ENCODE results near the gene IFITM10.

IFITM10 gene

DNA sequence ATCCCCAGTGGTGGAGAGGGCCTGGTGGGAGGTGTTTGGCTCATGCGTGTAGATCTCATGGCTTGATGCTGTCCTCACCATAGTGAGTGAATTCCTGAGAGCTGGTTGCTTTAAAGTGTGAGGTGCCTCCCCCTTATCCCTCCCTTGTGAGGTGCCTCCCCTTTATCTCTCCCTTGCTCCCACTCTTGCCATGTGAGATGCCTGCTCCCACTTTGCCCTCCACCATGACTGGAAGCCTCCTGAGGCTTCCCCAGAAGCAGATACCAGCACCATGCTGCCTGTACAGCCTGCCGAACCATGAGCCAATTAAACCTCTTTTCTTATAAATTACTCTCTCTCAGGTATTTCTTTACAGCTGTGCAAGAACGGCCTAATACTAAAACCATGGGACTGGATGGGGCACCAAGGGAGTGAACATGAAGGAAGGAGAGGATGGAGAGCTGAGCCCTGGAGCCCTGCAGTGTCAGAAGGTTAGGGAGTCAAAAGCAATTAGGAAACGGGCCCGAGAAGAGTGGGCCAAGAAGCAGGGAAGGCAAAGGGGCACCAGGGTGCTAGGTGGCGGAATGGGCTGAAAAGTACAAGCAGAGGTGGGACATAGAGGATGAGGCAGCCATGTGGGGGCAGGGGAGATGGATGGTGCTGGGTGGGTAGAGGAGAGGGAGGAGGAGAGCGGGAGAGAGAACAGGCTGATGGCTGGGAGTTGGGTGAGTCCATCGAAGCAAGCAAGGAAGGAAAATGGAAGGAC lies 9.4 kb downstream of the IFITM10 start:
- no peak for DNase-seq (ENCODE audit: low read depth, low spot score)

DNA sequence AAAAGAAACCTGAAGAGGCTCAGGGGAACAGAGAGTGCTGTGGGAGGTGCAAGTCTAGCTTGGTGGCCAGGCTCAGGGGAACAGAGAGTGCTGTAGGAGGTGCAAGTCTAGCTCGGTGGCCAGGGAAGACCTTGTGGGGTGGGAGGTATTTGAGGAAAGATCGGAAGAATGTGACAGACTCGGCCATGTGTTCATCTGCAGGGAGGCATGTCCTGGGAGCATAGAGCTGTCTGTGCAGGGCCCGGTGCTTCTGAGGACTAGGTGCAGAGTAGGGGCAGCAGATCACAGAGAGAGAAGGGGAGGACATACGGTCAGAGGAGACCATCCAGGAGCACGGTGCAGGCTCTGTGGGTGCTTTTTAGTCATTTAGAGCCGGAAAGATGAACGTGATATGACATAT lies 10.8 kb downstream of the IFITM10 start:
- DNase-seq (ENCODE audit: low read depth, low spot score) = no peak

DNA sequence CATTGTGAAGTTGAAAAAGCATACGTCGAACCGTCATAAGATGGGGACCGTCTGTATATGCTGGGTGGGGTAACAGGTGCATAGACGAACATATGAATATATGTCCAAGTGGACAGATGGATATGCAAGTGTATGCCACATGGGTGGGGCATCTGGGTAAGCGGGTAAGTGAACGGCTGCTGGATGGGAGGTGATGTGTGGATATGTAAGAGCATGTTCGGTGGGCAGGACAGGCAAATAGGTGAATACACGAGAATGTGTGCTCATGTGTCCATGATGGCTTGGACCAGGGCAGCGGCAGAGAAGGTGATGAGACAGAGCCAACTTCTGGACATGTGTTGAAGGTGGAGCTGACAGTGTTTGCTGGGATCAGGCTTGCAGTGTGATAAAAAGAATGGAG lies 12.0 kb downstream of the IFITM10 start:
- no peak for DNase-seq (ENCODE audit: low read depth, low spot score)

GRCh38 chr11:1737080-1737757 lies 13.2 kb downstream of the IFITM10 start:
- DNase-seq (ENCODE audit: low read depth, low spot score) = no peak

- DNase-seq (ENCODE audit: low read depth, low spot score) = no peak
Measured at GRCh38 chr11:1736447-1736992, 13.9 kb downstream of the IFITM10 start.

- DNase-seq (ENCODE audit: low read depth, low spot score) = no peak
Measured at GRCh38 chr11:1735271-1735670, 15.1 kb downstream of the IFITM10 start.

- no peak for DNase-seq (ENCODE audit: low read depth, low spot score)
Measured at GRCh38 chr11:1734641-1735081, 15.7 kb downstream of the IFITM10 start.

GRCh38 chr11:1733716-1734640 lies 16.4 kb downstream of the IFITM10 start:
- no peak for DNase-seq (ENCODE audit: low read depth, low spot score)

DNA sequence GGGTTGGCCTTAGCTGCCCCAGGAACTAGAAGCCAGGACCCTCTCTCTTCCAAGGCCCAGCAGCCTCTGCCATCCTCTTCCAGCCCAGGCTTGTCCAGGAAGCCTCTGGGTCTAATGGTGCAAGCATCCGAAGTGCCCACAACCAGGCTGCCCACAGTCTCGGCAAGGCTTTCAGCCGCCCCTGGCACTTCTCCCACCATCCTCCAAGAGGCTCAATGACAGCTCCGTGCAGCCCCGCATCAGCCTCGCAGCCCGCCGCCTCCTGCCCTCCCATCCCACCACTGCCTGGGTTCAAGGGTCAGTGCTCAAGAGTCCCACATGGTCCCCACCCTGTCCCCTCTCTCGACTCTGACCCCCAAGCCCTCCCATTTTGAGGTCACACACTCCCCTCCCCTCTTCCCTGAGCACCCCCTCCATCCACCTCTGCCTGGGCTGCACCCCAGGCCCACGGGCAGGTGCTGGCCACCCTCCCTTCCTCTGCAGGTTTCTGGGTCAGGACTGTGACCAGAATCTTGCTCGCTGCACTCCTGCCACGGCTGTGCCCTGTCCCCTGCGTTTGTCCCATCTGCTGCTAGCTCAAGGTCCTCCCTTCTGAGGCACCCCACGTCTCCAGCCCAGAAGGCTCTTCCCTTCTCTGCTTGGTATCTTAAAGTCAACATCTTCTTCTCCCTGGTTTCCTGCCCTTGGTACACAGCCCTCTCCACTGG lies 17.2 kb downstream of the IFITM10 start:
- DNase-seq (ENCODE audit: low read depth, low spot score) = no peak

DNA sequence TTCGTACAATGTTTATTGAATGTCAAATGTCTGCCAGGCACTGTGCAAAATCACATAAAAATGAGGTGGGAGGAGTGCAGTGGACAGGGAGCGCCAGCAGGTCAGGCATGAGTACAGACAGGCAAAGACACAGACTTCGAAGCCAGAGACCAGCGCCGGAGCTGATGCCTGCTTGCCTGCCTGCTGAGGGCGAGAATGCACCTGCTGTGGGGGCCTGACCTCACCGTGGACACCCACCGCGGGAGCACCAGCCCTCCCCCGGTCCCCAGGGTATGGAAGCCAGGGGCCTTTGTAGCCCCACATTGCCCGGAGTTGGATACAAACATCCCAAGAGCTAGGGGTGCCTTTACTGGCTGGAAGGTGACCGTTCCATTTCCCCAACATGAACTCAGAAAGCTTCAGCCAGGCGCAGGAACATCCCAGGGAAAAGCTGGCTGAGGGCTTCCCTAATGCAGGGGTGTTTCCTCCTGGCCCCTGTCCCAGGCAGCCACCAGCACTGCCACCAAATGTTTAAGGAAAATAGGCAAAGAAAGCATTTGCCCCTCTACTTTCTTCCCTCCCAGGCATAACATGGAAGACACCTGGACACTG lies 17.9 kb downstream of the IFITM10 start:
- DNase-seq (ENCODE audit: low read depth, low spot score) = no peak

DNA sequence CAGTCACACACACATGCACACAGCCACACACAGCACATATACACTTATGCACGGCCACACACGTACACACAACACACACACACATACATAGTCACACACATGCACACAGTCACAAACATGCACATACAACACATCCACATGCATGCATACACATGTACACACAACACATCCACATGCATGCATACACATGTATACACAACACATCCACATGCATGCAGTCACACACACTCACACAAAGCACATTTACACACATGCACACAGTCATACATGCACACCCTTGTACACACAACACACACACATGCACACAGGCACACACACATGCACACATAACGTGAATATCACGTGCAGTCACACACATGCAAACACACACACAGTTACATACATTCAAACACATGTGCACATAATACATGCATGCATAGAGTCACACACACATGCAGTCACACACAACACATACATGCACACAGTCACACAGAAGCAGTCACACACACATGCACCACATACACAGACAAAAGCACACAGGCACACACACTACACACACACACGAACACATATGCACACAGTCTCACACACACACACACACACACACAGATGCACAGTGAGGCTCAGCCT lies 18.8 kb downstream of the IFITM10 start:
- DNase-seq (ENCODE audit: low read depth, low spot score) = no peak

GRCh38 chr11:1730059-1730629 lies 20.3 kb downstream of the IFITM10 start:
- DNase-seq (ENCODE audit: low read depth, low spot score) = no peak

- no peak for DNase-seq (ENCODE audit: low read depth, low spot score)
Measured at GRCh38 chr11:1729692-1730011, 20.7 kb downstream of the IFITM10 start.

GRCh38 chr11:1728931-1729691 lies 21.3 kb downstream of the IFITM10 start:
- no peak for DNase-seq (ENCODE audit: low read depth, low spot score)

- DNase-seq (ENCODE audit: low read depth, low spot score) = no peak
Measured at GRCh38 chr11:1728301-1728700, 22.1 kb downstream of the IFITM10 start.

GRCh38 chr11:1727861-1728260 lies 22.5 kb downstream of the IFITM10 start:
- no peak for DNase-seq (ENCODE audit: low read depth, low spot score)

GRCh38 chr11:1727096-1727690 lies 23.2 kb downstream of the IFITM10 start:
- no peak for DNase-seq (ENCODE audit: low read depth, low spot score)

DNA sequence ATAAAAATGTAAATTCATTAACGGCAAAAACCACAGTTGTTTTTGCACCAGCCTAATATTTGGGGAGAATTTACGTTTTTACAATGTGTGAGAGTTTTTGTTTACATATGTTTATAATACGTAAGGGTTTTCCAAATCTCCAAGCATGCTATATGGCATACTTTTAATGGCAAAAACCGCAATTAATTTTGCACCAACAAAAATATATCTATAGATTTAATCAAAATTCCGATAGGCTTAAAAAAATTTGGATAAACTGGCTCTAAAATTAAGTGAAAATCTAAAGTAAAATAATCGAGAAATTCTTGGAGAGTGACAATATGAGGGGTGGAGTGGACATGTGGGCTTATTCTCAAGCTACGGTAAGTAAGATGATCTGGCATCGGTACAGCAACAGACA lies 30.6 kb downstream of the IFITM10 start:
- no peak for DNase-seq (ENCODE audit: low read depth, low spot score)

- no peak for DNase-seq (ENCODE audit: low read depth, low spot score)
Measured at GRCh38 chr11:1718326-1718725, 32.1 kb downstream of the IFITM10 start.

Data from smooth muscle cell of the brain vasculature (primary cell).